ENCODE measurements around the gene ZNF618.
"Not testable (repeated sequence)": the region's sequence is repeated elsewhere in the genome, so short reads cannot be mapped to it uniquely, and the experiment has no call there.

ZNF618 gene

GRCh38 chr9:114070188-114071103 lies 194.3 kb downstream of the ZNF618 start:
- no peak for DNase-seq

GRCh38 chr9:114071197-114071795 lies 195.2 kb downstream of the ZNF618 start:
- DNase-seq = no peak

- DNase-seq = no peak
Measured at GRCh38 chr9:114072184-114073140, 196.4 kb downstream of the ZNF618 start.

GRCh38 chr9:114075602-114076001 lies 199.5 kb downstream of the ZNF618 start:
- DNase-seq = no peak

- no peak for DNase-seq
Measured at GRCh38 chr9:114076237-114077161, 200.4 kb downstream of the ZNF618 start.

- DNase-seq = no peak
Measured at GRCh38 chr9:114077162-114077837, 201.2 kb downstream of the ZNF618 start.

- DNase-seq = peak; percentile 31
Measured at GRCh38 chr9:114078021-114078780, 202.1 kb downstream of the ZNF618 start, which contains the start of gene AMBP. TSS of gene AMBP (minus strand) at chr9:114078300. CDS start at chr9:114078209, 91 bp downstream.

GRCh38 chr9:114078781-114079156 lies 202.7 kb downstream of the ZNF618 start:
- no peak for DNase-seq

- no peak for DNase-seq
Measured at GRCh38 chr9:114080195-114080772, 204.2 kb downstream of the ZNF618 start.

GRCh38 chr9:114080773-114081440 lies 204.8 kb downstream of the ZNF618 start:
- no peak for DNase-seq

- no peak for DNase-seq
Measured at GRCh38 chr9:114081441-114082016, 205.4 kb downstream of the ZNF618 start.

- DNase-seq = peak; percentile 92
Measured at GRCh38 chr9:114082017-114082762, 206.1 kb downstream of the ZNF618 start.

GRCh38 chr9:114082763-114083412 lies 206.8 kb downstream of the ZNF618 start:
- not testable (repeated sequence) for DNase-seq

- no peak for DNase-seq
Measured at GRCh38 chr9:114083666-114084065, 207.6 kb downstream of the ZNF618 start.

GRCh38 chr9:114084282-114085073 lies 208.4 kb downstream of the ZNF618 start:
- DNase-seq = no peak

- DNase-seq = no peak
Measured at GRCh38 chr9:114085387-114085789, 209.3 kb downstream of the ZNF618 start.

- DNase-seq = no peak
Measured at GRCh38 chr9:114086009-114086408, 209.9 kb downstream of the ZNF618 start.
